ENCODE measurements around the gene MRRF.
"Not testable (repeated sequence)": the region's sequence is repeated elsewhere in the genome, so short reads cannot be mapped to it uniquely, and the experiment has no call there.

The MRRF gene

DNA sequence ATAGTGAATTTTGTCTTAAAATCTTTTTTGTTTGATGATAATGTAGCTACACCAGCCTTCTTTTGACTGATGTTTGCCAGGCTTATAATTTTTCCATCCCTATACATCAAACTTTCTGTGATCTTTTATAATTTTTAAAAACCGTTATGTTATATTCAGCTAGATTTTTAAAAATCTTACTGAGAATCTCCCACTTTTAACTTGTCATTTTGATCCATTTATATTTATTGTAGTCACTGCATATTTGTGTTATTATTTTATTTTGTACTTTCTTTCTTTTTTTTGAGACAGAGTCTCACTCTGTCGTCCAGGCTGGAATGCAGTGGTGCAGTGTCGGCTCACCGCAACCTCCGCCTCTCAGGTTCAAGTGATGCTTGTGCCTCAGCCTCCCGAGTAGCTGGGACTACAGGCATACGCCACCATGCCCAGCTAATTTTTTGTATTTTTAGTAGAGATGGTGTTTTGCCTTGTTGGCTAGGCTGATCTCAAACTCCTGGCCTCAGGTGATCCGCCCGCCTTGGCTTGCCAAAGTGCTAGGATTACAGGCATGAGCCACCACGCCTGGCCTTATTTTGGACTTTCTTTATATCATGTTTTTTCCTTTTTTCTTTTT is 12.7 kb downstream of the MRRF start:
- no peak for DNase-seq

DNA sequence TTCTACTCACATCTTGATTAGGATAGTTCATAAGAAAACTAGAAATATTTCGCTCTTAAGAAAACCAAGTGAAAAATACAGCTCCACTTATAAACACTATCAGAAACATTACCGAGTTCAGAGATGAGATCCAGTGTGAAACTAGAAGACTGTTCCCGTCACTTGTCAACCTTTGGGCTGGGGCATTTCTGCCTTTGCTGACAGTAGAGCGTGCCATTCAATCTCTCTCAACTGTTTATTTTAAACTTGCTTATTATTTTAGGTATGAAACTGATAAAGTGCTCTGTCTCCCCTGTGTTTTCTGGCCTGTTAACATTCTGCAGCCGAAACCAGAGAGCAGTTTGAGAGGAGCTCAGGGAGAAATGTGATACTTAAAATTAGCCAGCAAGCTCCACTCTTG is 16.7 kb downstream of the MRRF start:
- DNase-seq, result no peak

DNA sequence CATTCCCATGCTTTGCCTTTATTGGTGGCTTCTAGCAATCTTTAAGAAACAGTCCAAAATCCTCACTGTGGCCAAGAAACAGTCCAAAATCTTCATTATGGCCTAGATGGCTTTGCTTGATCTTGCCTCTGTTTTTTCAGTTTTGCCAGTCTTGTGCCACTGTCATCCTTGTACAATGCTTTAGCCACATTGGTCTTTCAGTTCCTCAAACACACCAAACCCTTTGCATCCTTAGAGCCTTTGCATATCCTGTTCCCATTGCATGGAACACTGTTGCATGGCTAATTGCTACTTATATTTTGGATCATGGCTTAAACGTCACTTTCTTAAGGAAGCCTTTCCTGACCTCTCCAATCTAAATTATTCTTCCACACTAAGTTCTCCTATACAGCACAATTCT is 22.1 kb downstream of the MRRF start:
- no peak for DNase-seq

DNA sequence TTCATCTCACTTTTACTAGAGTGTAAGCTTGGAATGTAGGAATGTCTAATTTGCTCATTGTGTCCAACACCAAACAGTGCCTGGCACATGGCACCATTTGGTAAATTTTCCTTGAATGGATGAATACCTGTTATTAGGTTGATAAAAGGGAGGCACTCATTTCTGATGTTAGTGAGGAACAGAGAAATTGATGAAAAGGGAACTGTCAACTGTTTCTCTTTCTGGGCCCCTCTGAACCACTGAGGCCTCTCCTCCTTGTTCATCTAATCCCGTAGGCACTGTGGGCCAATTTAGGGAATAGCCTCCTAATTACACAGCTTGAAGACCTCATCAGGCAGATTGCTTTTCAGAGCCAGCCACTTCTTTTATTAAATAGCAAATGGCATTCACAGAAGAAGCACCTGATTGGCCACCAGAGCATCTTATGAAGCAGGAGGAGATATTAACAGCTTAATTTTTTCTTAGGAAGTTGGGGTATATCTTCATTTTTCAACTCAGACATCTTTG is 22.6 kb downstream of the MRRF start:
- DNase-seq, result no peak

DNA sequence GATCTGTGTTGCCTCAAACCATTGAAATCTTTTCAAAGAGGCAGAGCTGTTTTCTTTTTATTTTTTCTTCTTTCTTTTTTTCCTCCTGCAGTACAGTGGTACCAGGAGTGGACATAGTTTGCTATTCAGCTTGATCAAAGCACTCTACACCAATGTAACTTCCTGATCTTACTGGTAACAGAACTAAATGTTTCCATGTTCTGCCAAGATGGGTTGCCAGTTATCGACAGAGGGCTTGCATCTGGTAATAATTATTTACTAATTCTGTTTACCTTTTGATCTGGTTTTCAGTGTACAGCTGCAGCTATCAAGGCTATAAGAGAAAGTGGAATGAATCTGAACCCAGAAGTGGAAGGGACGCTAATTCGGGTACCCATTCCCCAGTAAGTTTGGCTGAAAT is 26.8 kb downstream of the MRRF start:
- no peak for DNase-seq

DNA sequence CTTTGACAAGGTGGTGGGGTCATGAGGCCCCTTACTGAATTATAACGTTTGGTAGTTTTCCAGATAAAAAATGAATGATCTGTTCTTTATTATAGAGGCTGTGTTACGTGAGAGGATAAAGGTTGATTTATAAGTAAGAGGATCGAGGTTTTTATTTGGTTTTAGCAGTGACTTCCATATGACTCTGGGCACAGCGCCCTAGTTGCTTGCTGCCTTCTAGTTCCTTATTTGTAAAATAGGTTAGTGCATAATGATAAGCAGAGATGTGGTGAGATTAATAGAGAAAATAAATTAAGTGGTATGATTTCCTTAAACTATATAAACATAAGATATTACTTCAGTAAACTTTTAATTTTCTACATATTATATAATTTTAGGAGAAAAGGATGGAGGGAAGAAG is 29.8 kb downstream of the MRRF start:
- DNase-seq, result no peak

DNA sequence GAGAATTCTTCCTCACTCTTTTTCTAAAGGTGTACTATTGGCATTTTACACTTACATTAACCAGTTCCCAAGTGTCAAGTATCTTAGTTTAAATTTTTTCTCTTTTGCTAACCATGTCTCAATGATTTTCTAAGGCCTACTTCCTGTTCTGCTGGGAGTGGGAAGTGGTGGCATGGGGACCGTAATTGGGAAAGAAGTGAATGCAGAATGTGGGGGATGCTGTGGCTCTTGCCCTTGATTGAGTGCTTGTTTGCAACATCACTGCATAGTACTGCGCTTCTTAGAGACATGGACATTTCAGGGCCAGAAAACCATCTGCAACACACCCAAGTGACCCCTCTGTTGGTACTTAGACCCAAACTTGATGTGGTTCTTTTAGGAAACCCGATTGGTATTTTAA is 32.8 kb downstream of the MRRF start:
- no peak for DNase-seq

DNA sequence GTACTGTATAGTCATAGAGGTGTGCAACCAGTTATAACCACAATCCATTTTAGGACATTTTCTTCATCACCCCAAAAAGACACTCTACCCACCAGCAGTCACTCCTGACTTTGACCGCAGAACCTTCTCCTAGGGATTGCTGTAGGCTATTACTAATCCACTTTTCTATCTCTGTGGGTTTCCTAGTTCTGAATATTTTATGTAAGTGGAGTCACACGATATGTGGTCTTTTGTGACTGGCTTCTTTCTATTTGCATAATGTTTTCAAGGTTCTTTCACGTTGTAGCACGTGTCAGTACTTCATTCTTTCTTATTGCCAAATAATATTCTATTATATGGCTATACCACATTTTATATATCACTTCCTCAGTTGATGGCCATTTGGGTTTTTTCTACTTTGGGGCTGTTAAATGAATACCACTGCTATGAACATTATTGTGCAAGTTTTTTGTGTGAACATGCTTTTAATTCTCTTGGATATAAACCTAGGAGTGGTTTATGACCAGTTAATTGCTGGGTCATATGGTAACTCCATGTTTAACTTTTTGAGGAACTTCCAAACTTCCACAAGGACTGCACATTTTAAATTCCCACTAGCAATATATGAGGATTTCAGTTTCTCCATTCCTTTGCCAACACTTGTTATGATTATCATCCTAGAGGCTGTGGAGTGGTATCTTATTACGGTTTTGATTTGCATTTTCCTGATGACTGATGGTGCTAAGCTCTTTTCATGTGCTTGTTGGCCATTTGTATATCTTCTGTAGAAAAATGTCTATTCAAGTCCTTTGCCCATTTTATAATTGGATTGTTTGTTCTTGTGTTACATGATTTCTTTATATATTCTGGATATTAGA is 37.8 kb downstream of the MRRF start:
- no peak for DNase-seq

DNA sequence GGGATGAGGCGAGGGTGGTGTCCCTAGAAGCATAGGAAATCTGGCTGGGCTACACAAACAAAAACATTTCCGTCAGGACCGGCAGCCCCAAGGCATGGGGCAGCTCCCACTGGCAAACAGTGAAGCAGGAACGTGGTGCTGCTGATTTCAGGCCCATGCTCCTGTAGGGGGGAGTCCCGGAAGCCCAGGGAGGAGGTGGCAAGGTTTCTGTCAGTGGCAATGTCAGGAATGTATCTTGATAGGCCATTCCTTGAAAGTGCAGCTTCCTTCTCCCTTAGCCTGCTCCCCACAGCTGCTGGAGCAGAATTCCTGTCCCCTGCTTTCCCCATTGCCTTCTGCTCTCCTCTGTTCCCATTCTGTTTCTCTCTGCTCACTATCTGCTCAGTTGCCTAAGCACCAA is 42.4 kb downstream of the MRRF start:
- no peak for DNase-seq

DNA sequence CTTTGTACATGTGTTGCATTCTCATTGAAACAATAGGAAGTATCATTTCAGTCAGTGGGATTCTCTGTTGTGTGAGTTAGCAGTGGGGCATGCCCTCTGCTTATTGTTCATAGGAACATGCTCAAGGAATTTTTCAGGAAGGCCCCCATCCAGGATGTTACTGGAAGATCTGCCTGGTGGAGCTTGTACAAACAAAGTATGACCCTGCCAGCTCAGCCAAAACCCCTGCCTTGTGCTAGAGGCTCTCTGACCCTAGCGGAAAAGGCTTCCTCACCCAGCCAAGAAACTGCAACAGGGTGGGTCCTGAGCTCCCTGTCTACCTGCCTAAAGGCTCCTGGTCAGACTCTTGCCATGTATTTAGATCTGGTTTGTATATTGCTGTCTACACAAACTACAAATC is 43.2 kb downstream of the MRRF start:
- no peak for DNase-seq

DNA sequence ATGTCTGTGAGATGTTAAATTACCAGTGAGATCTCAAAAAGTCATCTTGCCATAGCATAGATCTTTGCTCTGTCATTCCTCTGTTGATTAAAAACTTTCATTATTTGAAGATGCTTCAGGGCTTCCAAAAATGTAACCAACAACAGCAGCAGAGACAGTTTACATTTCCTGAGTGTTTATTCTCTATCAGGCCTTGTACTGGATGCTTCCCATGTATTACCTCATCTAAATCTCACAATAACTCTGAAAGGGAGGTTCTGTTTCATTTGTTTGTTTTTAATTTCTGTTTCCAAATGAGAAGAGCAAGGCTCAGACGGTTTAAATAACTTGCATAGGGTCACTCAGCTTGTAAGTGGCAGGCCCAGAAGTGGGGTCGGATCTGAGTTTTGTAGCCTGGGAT is 45.2 kb downstream of the MRRF start:
- no peak for DNase-seq

DNA sequence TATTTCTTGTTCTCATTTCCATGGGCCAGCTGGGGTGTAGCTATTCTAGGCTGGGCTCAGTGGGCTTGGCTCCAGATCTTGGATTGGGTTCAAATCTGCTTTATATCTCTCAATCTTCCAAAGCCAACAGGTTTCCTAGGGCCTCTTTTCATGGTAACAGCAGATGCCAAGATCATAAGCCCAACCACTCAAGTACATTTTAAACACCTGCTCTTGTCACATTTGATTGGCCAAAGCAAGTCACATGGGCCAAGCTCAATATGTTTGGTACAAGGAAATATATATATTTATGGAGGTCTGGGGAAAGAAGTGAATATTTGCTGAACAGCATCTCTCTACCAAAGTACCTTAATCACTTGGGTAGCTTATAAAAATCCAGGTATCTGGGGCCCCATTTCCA is 49.5 kb downstream of the MRRF start:
- no peak for DNase-seq

DNA sequence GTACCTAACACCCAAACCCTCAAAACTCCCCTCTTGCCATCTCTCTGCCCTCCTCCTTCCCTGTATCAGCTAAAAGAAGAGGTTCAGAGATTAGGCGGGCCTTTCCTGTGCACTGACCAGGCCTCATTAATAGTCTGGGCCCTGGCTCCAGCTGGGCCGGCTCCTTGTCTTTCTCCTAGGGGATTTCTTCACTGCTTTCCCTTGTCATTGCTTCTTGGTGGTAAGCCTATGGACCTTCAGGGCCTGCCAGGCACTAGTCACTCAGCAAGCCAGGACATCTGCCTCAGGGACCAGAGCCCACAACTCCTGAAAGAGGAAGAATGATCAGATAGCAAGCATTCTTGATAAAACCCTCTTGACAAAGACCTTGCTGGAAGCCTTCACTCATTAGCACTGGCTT is 50.9 kb downstream of the MRRF start:
- no peak for DNase-seq

DNA sequence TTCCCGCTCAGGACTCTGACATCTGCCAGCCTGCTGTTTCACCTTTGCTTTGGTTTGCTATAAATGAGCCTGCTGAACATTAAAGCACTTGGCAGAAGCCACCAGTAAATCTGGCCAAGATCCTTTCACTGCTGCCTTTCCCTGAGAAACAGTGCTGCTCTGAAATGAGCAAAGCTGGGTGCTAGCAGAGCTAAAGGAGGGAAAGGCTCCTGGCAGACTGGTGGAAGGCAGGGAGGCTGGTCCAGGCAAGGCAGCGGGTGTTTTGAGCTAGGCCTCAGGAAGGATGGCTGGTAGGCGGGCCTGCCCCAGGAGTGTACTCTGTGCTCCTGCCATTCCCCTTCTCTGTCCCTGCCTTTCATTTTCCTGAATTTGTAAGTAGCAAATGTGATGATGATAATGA is 53.6 kb downstream of the MRRF start:
- no peak for DNase-seq

DNA sequence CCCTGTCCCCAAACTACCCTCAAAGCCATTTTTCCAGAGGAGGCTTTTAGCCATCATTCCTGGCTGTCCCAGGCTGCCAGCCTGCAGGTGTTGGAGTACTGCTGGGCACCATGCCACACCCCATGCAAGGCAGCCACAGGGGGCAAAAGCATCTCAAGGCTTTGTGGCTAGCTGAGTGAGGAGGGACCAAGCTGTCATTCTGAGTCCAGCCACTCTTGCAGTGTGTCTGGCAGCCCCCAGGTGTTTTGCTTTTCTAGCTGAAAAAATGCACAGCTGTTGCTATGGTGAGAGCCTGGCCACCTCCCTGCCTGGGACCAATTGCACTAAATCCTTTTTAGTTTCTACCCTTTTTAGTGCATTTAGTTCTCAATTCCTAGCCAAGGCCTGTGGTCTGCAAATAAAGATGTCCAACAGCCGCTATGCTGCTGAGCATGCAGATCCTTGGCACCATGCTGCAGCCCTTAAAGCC is 55.8 kb downstream of the MRRF start:
- no peak for DNase-seq

DNA sequence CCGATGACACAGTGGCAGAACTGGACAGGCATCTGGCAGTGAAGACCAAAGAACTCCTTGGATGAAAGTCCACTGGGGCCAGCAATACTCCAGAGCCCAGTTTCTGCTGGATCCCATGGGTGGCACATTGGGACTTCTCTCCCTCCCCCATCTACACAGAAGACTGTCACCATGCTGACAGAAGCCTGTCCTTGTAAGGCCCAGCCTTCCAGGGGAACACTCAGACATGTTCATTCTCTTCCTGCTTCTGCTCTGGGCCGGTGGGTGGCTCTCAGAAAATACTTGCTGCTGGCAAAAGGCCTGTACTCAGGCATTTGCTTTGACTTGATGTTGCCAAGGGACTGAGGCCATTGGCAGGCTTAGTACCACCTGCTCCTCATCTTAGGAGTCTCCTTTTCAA is 57.9 kb downstream of the MRRF start:
- DNase-seq, result no peak

DNA sequence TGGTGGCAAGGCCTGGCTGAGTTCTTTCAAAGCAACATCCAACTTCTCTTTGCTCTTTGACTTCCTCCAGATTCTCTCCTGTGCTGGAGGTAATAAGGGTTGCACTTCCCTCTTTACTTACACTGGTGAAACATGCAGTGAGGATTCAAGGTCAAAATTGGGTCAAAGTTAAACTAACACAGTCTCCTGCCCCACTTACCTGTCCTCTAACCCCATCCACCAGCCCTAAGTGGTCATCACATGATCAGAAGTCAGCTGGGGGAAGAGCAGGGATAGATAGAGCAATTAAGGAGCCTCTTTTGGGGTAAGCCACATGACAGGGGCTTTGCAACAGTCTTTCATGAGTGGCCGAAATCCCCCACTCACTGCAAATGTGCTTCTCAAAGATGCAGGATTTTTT is 60.0 kb downstream of the MRRF start:
- not testable (repeated sequence) for DNase-seq

DNA sequence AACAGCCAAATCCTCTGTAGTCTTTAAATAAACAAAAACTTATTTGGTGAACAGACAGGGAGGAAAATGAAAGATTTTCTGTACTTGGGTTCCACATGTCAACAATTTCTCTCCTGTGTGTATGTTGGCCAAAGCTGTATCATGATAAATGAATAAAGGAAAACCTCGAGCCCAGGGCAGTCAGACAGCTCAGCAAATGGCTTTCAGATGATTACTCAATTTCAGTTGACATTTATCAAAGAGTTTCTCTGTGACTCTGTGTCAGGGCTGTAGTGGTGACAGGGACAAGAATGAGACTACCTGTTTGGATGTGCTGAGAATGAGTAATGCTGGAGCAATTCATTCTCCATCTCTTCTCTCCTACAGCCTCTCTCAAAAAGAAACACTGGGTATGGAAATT is 60.4 kb downstream of the MRRF start:
- no peak for DNase-seq

DNA sequence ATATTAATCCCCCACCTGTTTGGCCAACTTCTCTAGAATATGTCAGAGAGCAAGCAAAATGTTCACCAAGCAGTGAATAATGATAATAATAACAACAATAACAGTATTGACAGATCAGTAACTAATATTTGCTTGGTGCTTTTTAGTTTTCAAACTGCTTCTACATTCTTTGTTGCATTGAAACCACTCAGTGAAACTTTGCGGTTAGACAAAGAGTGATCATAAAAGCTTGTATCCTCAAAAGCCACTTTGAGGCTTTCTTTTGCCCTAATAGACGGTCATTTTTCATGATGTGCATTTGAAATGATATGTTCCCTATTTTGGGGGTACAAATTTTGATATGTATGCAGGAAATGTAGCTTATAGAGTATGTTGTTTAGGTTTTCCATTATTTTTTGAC is 62.5 kb downstream of the MRRF start:
- no peak for DNase-seq

DNA sequence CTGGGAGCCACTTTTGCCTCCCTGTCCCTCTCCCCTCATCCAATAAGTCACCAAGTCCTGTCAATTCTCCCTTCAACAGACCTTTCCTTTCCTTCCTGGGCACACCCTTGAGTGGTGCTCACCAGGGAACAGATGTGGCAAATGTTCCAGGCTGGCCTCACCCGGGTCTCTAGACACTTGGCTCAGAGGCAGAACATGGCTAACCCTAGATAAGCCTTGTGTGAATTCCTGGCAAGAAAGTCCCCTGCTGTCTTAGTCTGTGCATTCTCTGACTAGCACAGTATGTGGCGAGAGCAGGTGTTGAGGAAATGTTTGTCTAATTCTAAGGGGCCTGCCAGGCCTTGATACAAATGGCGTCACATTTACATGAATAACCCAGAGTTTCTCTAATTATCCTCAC is 64.9 kb downstream of the MRRF start:
- DNase-seq, result no peak

DNA sequence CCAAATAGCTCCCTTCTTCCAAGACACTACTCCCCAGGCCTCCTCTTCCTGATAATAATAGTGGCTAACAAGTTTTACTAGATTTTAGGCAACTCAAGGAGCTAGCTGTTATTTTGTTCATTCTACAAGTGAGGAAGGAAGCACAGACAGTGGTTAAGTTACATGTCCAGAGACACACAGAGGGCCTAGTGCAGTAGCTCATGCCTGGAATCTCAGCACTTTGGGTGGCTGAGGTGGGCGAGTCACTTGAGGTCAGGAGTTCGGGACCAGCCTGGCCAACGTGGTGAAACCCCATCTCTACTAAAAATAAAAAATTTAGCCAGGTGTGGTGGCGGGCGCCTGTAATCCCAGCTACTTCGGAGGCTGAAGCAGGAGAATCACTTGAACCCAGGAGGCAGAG is 65.8 kb downstream of the MRRF start:
- not testable (repeated sequence) for DNase-seq

DNA sequence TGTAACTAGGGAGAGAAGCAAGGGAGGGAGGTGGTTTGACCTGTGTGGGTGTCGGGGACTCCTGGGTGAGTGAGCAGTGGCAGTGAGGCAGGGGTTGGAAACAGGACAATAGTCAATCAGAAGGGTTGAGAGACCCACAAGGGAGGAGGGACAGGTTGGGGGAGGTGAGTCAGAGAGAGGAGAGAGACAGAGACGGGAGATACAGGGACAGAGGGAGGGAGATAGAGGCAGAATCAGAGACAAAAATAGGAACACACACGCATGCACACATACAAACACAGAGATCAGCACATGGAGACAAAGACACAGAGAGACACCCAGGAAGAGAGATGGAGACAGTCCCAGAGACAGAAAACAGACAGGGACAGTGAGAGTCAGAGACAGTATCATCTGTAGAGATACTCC is 66.8 kb downstream of the MRRF start:
- DNase-seq, result no peak

DNA sequence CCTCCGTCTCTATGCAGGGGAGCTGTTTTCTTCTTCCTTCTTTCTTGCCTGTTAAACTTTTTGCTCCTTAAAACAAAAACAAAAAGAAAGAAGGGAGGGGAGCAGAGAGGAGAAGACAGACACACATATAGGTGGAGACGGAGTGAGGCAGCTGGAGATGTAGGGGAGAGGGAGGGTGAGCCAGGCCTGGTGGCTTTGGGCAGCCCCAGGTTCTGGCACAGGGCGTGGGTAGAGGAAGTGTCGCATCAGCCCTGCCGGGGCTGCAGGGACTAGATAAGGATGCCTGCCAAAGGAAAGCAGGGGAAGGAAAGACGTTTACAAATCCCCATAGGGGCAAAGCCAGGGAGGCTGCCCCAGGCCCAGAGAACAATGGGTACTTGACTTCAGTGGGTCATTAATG is 67.4 kb downstream of the MRRF start:
- no peak for DNase-seq

DNA sequence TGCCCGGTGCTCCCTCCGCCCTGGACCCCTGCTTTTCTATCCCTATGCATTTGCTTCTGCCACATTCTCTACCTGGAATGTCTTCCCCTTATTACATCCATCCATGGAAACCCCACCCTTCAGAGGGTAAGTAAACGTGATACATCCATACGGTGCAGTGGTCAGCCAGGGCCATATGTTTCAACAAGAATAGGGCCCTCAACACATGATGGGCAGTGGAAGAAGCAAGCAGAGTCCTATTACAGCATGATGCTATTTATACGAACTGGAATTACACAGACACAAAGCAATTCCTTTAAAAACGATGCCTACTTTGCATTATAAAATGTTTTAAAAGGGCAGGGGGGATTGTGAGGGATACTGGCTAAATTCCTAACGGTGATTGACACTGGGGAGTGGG is 68.0 kb downstream of the MRRF start:
- DNase-seq, result no peak

Measured in stimulated activated CD4-positive, alpha-beta T cell treated with anti-CD3 and anti-CD28 coated beads, Interleukin-4, amount 100 ng/mL, for 1 hour (primary cell).